Upper lobe of left lung (tissue), 4 donors: Measurements from ENCODE around the gene PLGRKT.

Source experiments
- EP300 ChIP-seq, 4 donors: sonication (generic); formaldehyde crosslinking; IDR thresholded peaks; one replicate each; pipeline ENCODE4 v1.5.1; 2017; ENCODE audit warnings: antibody characterized with exemption in 4 of 4, control low read depth in 2 of 4
- POLR2AphosphoS5 ChIP-seq, 2 donors: sonication (generic); formaldehyde crosslinking; IDR thresholded peaks; one replicate each; pipeline ENCODE4 v1.5.1; 2017; ENCODE audit warnings: antibody characterized with exemption in 2 of 2
- TF ChIP-seq, protein P1 (sequence below), 6 experiments: fragments of 450-650 bp in 4 of 6; fragments of 200-600 bp in 2 of 6; sonication (generic) in 2 of 6; IDR thresholded peaks; one replicate each; pipeline ENCODE4 v1.5.1; 2016 to 2019; ENCODE audit warnings: antibody characterized with exemption in 6 of 6

DNA sequence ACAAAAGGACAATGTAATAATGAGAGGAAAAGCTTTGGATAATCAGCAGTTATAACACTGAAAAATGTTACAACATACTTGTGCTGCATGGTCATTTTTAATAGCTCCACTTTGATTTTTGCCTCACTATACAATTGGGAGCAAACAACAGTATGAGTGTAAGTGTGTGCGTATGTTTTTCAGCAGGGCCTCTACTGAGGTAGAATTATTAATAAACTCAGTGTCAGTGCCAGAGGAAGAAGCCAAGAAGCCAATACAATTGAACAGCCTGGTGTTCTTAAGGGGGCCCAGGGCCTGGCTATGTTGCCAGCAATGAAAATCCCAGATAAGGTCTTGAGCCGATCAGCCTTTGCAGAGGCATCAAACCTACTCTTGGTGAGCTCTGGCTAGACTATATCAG, 81.9 kb downstream of the PLGRKT start:
- TF ChIP-seq, protein P1, sequence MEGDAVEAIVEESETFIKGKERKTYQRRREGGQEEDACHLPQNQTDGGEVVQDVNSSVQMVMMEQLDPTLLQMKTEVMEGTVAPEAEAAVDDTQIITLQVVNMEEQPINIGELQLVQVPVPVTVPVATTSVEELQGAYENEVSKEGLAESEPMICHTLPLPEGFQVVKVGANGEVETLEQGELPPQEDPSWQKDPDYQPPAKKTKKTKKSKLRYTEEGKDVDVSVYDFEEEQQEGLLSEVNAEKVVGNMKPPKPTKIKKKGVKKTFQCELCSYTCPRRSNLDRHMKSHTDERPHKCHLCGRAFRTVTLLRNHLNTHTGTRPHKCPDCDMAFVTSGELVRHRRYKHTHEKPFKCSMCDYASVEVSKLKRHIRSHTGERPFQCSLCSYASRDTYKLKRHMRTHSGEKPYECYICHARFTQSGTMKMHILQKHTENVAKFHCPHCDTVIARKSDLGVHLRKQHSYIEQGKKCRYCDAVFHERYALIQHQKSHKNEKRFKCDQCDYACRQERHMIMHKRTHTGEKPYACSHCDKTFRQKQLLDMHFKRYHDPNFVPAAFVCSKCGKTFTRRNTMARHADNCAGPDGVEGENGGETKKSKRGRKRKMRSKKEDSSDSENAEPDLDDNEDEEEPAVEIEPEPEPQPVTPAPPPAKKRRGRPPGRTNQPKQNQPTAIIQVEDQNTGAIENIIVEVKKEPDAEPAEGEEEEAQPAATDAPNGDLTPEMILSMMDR (IDR thresholded peaks at IDR 0.05), result no peak
- no peak for TF ChIP-seq POLR2AphosphoS5 (IDR thresholded peaks at IDR 0.05)
- TF ChIP-seq EP300 (IDR thresholded peaks at IDR 0.05), result no peak
